Measurements from ENCODE around the gene ACTR6. TPM values are rescaled to one million over a fixed set of nuclear protein-coding genes. Genes with fewer than 3 reads are reported as not detected.
"Not testable (repeated sequence)": the region's sequence is repeated elsewhere in the genome, so short reads cannot be mapped to it uniquely, and the experiment has no call there.

Gene ACTR6
- total RNA-seq, 1 experiment from 2014 or later, result 26.9 TPM

DNA sequence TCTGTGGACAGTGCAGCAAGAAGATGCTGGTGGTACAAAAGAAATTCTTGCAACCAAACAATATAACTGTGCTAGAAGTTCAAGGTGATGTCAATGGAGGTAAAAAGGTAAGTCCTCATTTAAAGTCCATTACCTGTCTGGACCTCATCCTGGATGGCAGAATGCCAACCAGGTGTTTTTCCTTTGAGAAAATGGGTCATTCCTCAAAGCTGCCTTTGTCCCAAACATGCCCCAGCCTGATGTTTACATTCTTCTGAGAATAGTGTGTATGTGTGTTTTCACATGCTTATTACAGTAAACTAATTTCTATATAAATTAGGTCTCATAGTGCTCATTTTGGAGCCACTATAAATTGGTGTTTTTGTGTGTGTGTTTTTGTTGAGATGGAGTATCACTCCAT, 24.9 kb downstream of the ACTR6 start:
- ChIA-PET POLR2A (ENCODE audit: unreplicated experiment) (no interaction called here), CTCF (no interaction called here)
- peaks cover 32% of the 10 kb centered on the region for H3K4me1 ChIP-seq (replicated peaks; ENCODE audit: insufficient read depth)
- no peaks in the 10 kb centered on the region for H3K27me3 ChIP-seq (ENCODE audit: insufficient read depth, low read depth)
- H3K4me3 ChIP-seq, result no peak overlapping the region
- no peaks in the 10 kb centered on the region for H3K36me3 ChIP-seq (ENCODE audit: low read depth)
- DNase-seq, result no peak
- BruUV-seq (replicated peaks), result no TSS peak
- no peaks in the 10 kb centered on the region for H3K79me2 ChIP-seq (ENCODE audit: low read depth)
- no peak overlapping the region for H3K4me2 ChIP-seq
- no peaks in the 10 kb centered on the region for H3K9me2 ChIP-seq (ENCODE audit: insufficient read depth)
- intact Hi-C loops (cut with micrococcal nuclease; ENCODE audit: unreplicated experiment), result no loop called here
- TF ChIP-seq, protein P1, sequence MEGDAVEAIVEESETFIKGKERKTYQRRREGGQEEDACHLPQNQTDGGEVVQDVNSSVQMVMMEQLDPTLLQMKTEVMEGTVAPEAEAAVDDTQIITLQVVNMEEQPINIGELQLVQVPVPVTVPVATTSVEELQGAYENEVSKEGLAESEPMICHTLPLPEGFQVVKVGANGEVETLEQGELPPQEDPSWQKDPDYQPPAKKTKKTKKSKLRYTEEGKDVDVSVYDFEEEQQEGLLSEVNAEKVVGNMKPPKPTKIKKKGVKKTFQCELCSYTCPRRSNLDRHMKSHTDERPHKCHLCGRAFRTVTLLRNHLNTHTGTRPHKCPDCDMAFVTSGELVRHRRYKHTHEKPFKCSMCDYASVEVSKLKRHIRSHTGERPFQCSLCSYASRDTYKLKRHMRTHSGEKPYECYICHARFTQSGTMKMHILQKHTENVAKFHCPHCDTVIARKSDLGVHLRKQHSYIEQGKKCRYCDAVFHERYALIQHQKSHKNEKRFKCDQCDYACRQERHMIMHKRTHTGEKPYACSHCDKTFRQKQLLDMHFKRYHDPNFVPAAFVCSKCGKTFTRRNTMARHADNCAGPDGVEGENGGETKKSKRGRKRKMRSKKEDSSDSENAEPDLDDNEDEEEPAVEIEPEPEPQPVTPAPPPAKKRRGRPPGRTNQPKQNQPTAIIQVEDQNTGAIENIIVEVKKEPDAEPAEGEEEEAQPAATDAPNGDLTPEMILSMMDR (conservative IDR thresholded peaks at IDR 0.05), result no peak
- no peak for TF ChIP-seq EZH2 (IDR thresholded peaks at IDR 0.05; ENCODE audit: low read depth)
- H3K27ac ChIP-seq, result no peak overlapping the region
- H2AFZ ChIP-seq, result no peak overlapping the region
- peaks cover 20% of the 10 kb centered on the region for H3F3A ChIP-seq (ENCODE audit: insufficient read depth, low read depth)
- no peaks in the 10 kb centered on the region for H4K20me1 ChIP-seq (ENCODE audit: insufficient read depth)
- H3K9me3 ChIP-seq (ENCODE audit: insufficient read depth, low read depth), result no peaks in the 10 kb centered on the region

DNA sequence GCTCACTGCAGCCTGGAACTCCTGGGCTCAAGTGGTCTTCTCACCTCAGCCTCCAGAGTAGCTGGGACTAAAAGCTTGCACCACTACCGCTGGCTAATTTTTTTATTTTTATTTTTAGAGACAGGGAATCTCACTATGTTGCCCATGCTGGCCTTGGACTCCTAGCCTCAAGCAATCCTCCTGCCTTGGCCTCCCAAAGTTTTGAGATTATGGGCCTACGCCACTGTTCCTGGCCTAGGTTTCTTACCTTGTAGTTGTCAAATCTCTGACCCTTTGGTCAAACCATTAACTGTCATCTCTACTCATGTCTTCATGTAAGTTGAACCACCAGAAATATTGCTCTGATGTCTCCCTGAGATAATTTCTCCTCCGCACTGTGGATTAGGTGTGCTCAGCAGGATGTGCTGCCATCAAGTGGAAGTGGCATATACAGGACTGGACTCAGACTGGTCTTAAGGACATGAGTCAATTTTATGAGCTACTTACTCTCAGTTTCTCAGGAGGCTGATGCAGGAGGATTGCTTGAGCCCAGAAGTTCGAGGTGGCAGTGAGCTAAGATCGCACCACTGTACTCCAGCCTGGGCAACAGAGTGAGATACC, 28.5 kb downstream of the ACTR6 start:
- peak overlapping the region; percentile 93 for H3K4me2 ChIP-seq
- ChIA-PET CTCF (interaction anchor here (0.6 to 1.7 kb wide), 6 partner anchors 9 to 74 kb away, joined by 3 to 13 read pairs (median 4); partner anchors contain the start of gene ACTR6), POLR2A (ENCODE audit: unreplicated experiment) (interaction anchor here (0.5 to 0.7 kb wide), 6 partner anchors 18 to 431 kb away, joined by 3 to 17 read pairs (median 4); no protein-coding TSS in a partner anchor)
- DNase-seq, result peak; percentile 28 to 73
- BruUV-seq (replicated peaks), result no TSS peak
- no peaks in the 10 kb centered on the region for H3K27me3 ChIP-seq (ENCODE audit: insufficient read depth, low read depth)
- no peaks in the 10 kb centered on the region for H4K20me1 ChIP-seq (ENCODE audit: insufficient read depth)
- H2AFZ ChIP-seq, result peak overlapping the region; percentile 69
- H3K9me2 ChIP-seq (ENCODE audit: insufficient read depth), result no peaks in the 10 kb centered on the region
- peak overlapping the region; percentile 45; the same call in 1 of the 2 replicates for H3K4me3 ChIP-seq
- peaks cover 68% of the 10 kb centered on the region for H3K4me1 ChIP-seq (replicated peaks; ENCODE audit: insufficient read depth)
- no peaks in the 10 kb centered on the region for H3K79me2 ChIP-seq (ENCODE audit: low read depth)
- intact Hi-C loops (cut with micrococcal nuclease; ENCODE audit: unreplicated experiment), result loop anchor here (1.0 to 2.0 kb wide), 3 partner anchors 28 to 418 kb away; partner anchors contain the start of gene ACTR6
- TF ChIP-seq, protein P1 (conservative IDR thresholded peaks at IDR 0.05), result peak; percentile 46; the same call in 1 of the 2 replicates
- TF ChIP-seq EZH2 (IDR thresholded peaks at IDR 0.05; ENCODE audit: low read depth), result no peak
- H3F3A ChIP-seq (ENCODE audit: insufficient read depth, low read depth), result peaks cover 46% of the 10 kb centered on the region
- H3K36me3 ChIP-seq (ENCODE audit: low read depth), result no peaks in the 10 kb centered on the region
- H3K27ac ChIP-seq, result peak overlapping the region; percentile 93
- no peaks in the 10 kb centered on the region for H3K9me3 ChIP-seq (ENCODE audit: insufficient read depth, low read depth)

DNA sequence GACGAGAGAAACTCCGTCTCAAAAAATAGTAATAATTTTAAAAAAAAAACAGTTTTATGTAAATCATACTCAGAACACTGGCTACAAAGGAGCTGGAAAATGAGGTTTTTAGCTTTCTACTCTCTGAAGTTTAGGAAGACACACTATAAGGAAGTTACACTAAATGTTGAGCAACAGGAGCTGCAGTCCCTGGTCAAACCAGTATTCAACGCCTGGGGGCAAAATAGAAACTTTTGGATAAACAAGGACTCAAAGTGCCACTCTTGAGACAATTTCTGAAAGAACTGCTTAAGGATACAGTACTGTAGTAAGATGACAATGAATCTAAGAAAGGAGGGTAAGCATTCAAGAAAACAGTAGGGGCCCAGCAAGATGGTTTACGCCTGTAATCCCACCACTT, 29.3 kb downstream of the ACTR6 start:
- Histone ChIP-seq H3K4me2 (peak overlapping the region; percentile 93), H3K4me3 (peak overlapping the region; percentile 45; the same call in 1 of the 2 replicates), H3F3A (ENCODE audit: insufficient read depth, low read depth) (peaks cover 51% of the 10 kb centered on the region), H2AFZ (peak overlapping the region; percentile 69), H3K27me3 (ENCODE audit: insufficient read depth, low read depth) (no peaks in the 10 kb centered on the region), H3K79me2 (ENCODE audit: low read depth) (no peaks in the 10 kb centered on the region), H3K27ac (peak overlapping the region; percentile 93), H3K9me2 (ENCODE audit: insufficient read depth) (no peaks in the 10 kb centered on the region), H3K9me3 (ENCODE audit: insufficient read depth, low read depth) (no peaks in the 10 kb centered on the region), H3K4me1 (replicated peaks; ENCODE audit: insufficient read depth) (peaks cover 75% of the 10 kb centered on the region), H3K36me3 (ENCODE audit: low read depth) (no peaks in the 10 kb centered on the region), H4K20me1 (ENCODE audit: insufficient read depth) (no peaks in the 10 kb centered on the region)
- TF ChIP-seq, protein P1 (conservative IDR thresholded peaks at IDR 0.05), result no peak
- no peak for TF ChIP-seq EZH2 (IDR thresholded peaks at IDR 0.05; ENCODE audit: low read depth)
- CTCF ChIA-PET, result interaction anchor here (0.6 to 1.7 kb wide), 8 partner anchors 8 to 127 kb away, joined by 3 to 13 read pairs (median 4); partner anchors contain the start of gene ACTR6
- POLR2A ChIA-PET (ENCODE audit: unreplicated experiment), result interaction anchor here (0.5 to 0.7 kb wide), 4 partner anchors 37 to 431 kb away, joined by 3 to 17 read pairs (median 3); partner anchors contain the start of gene SCYL2
- DNase-seq, result peak; percentile 60 to 95
- BruUV-seq (replicated peaks), result no TSS peak
- intact Hi-C loops (cut with micrococcal nuclease; ENCODE audit: unreplicated experiment), result loop anchor here (1.0 to 10.0 kb wide), 7 partner anchors 29 to 505 kb away; partner anchors contain the start of genes ACTR6, DEPDC4 and SCYL2

GRCh38 chr12:100231873-100232272, 31.3 kb downstream of the ACTR6 start:
- CTCF ChIA-PET, result interaction anchor here (0.7 kb wide), 1 partner anchor 36 kb away, joined by 4 read pairs; no protein-coding TSS in a partner anchor
- Histone ChIP-seq H3F3A (ENCODE audit: insufficient read depth, low read depth) (peaks cover 51% of the 10 kb centered on the region), H2AFZ (0 out of 2 replicates have a peak overlapping the region, but pooled peaks have one; percentile 29), H3K4me2 (peak overlapping the region; percentile 46), H3K27ac (peak overlapping the region; percentile 93), H3K4me1 (replicated peaks; ENCODE audit: insufficient read depth) (peaks cover 78% of the 10 kb centered on the region)
- H4K20me1 ChIP-seq (ENCODE audit: insufficient read depth); H3K27me3 ChIP-seq (ENCODE audit: insufficient read depth, low read depth); H3K4me3 ChIP-seq; H3K36me3 ChIP-seq (ENCODE audit: low read depth); BruUV-seq (replicated peaks); H3K9me3 ChIP-seq (ENCODE audit: insufficient read depth, low read depth); H3K9me2 ChIP-seq (ENCODE audit: insufficient read depth); H3K79me2 ChIP-seq (ENCODE audit: low read depth); POLR2A ChIA-PET (ENCODE audit: unreplicated experiment): not testable (repeated sequence)
- intact Hi-C loops (cut with micrococcal nuclease; ENCODE audit: unreplicated experiment), result loop anchor here (5.0 to 10.0 kb wide), 3 partner anchors 113 to 503 kb away; no protein-coding TSS in a partner anchor
- DNase-seq, result peak; percentile 9 to 83
